Right lobe of liver (tissue), 6 donors: ENCODE measurements around the gene SEC14L1. TPM values are rescaled to one million over a fixed set of nuclear protein-coding genes. Genes with fewer than 3 reads are reported as not detected.

ENCODE experiments used
- ATAC-seq, 4 donors: fragments of 200-7000 bp; cut with Tn5 transposase; one replicate each; pipeline ENCODE4 v1.9.1; 2020; ENCODE audit warnings: mild to moderate bottlenecking in 4 of 4, moderate library complexity in 4 of 4
- DNase-seq, 3 donors: peaks; one replicate each; pipeline ENCODE4 v3.0.0-alpha.2; 2020
- H3K27ac ChIP-seq, 3 donors: fragments of 200-600 bp; one replicate each; pipeline ENCODE4 v1.8.0; 2022
- H3K27me3 ChIP-seq, 2 donors: fragments of 200-600 bp; one replicate each; pipeline ENCODE4 v1.8.0; 2022
- H3K36me3 ChIP-seq, 4 donors: fragments of 200-600 bp; sonication (generic) in 1 of 4; one replicate each; pipeline versions ENCODE4 v1.5.1 to v1.8.0; 2017 to 2022; ENCODE audit warnings: control low read depth in 1 of 4
- H3K4me1 ChIP-seq, 4 donors: fragments of 200-600 bp; sonication (generic) in 1 of 4; one replicate each; pipeline versions ENCODE4 v1.5.1 to v1.8.0; 2017 to 2022; ENCODE audit warnings: control low read depth in 1 of 4
- H3K4me3 ChIP-seq, 3 donors: fragments of 200-600 bp; one replicate each; pipeline ENCODE4 v1.8.0; 2022
- H3K9me3 ChIP-seq, 4 donors: fragments of 200-600 bp; sonication (generic) in 1 of 4; one replicate each; pipeline versions ENCODE4 v1.5.1 to v1.8.0; 2017 to 2022; ENCODE audit warnings: control low read depth in 1 of 4
- POLR2A ChIP-seq: fragments of 450-650 bp; IDR thresholded peaks from one replicate; pipeline ENCODE4 v1.6.1; 2017; ENCODE audit warnings: antibody characterized with exemption, mild to moderate bottlenecking
- whole genome bisulfite sequencing: methylation state at CpG from one replicate; pipeline ENCODE4 v1.1.6; 2018; ENCODE audit warnings: low coverage, low lambda C conversion rate; ENCODE audit not compliant: insufficient coverage; ENCODE audit errors: missing lambda C conversion rate; 5-methylcytosine and 5-hydroxymethylcytosine counted together
- intact Hi-C, 2 donors: fragments of 100-400 bp; cut with DNase I; formaldehyde crosslinking; loops; one replicate each; pipeline versions ENCODE4 v1.11.2 to v1.14.1; 2022
- total RNA-seq, 6 experiments: library from RNA; depleted of rRNA in 2 of 6; stranded (reverse); fragments of >200 nt in 2 of 6; fragmentation: NEBNext Ultra II Directional in 3 of 6; extraction: Animal tissue kit (Norgen Biotek cat#: 25700) in 3 of 6; gene quantifications; one replicate each; pipeline versions ENCODE4 v1.1.0 to v1.2.4, GENCODE V29; 2016 to 2023
- TF ChIP-seq, protein P1 (sequence below), 4 donors: fragments of 200-600 bp in 3 of 4; fragments of 450-650 bp in 1 of 4; IDR thresholded peaks; one replicate each; pipeline versions ENCODE4 v1.5.1 to v1.8.0; 2016 to 2022; ENCODE audit warnings: antibody characterized with exemption in 4 of 4, mild to moderate bottlenecking in 2 of 4
- donor health status: DM: no; HTN: yes; CAD: no.
- donor health status: DM: no; HTN: no; CAD: no.
- donor health status: DM: no; HTN: no; CAD: no.
- donor health status: DM: no; HTN: yes; CAD: no.
- donor health status: DM: no; HTN: yes; CAD: no.

Gene SEC14L1
- total RNA-seq, 6 experiments from 2014 or later, result 21.5 to 44.4 (median 24.9) TPM

DNA sequence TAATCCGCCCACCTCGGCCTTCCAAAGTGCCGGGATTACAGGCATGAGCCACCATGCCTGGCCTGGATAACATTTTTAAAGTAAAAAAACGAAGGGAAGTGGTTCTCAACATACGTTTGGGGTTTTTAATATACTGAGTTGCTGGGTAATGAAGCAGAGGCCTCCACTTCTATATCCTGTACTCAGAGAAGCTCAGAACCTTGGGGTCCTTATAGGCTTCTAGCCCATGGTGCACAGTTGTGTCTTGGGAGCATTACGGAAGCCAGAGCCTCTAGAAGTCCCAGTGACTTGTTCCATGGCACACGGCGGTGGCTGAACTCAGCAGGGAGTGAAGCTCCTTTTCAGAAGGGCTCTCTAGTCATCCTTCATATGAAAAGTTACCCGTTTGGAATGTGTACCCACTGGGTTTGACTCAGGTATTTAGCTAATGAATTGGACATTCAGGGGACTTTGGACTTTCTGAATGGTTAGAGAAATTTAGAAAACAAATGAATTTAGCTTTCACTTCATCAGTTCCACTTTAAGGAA is 67.0 kb downstream of the SEC14L1 start:
- intact Hi-C loops, result no loop called here
- H3K27me3 ChIP-seq, result no peaks in the 10 kb centered on the region
- DNase-seq (no peak), ATAC-seq (no peak)
- no peaks in the 10 kb centered on the region for H3K4me1 ChIP-seq
- peaks cover 0 to 79% (median 24%) of the 10 kb centered on the region in 4 donors for H3K36me3 ChIP-seq
- 76% methylated on average over 9 of the region's 9 CpGs for WGBS
- no peaks in the 10 kb centered on the region for H3K9me3 ChIP-seq
- no peak overlapping the region for H3K4me3 ChIP-seq
- TF ChIP-seq POLR2A, result no peak
- TF ChIP-seq, protein P1, sequence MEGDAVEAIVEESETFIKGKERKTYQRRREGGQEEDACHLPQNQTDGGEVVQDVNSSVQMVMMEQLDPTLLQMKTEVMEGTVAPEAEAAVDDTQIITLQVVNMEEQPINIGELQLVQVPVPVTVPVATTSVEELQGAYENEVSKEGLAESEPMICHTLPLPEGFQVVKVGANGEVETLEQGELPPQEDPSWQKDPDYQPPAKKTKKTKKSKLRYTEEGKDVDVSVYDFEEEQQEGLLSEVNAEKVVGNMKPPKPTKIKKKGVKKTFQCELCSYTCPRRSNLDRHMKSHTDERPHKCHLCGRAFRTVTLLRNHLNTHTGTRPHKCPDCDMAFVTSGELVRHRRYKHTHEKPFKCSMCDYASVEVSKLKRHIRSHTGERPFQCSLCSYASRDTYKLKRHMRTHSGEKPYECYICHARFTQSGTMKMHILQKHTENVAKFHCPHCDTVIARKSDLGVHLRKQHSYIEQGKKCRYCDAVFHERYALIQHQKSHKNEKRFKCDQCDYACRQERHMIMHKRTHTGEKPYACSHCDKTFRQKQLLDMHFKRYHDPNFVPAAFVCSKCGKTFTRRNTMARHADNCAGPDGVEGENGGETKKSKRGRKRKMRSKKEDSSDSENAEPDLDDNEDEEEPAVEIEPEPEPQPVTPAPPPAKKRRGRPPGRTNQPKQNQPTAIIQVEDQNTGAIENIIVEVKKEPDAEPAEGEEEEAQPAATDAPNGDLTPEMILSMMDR (IDR thresholded peaks at IDR 0.05), result no peak
- no peak overlapping the region for H3K27ac ChIP-seq

- Histone ChIP-seq H3K4me3 (no peak overlapping the region), H3K36me3 (peaks cover 2 to 82% (median 25%) of the 10 kb centered on the region in 4 donors), H3K4me1 (no peaks in the 10 kb centered on the region), H3K27ac (peak overlapping the region in 1 of 3 donors; percentile 28), H3K9me3 (no peaks in the 10 kb centered on the region), H3K27me3 (no peaks in the 10 kb centered on the region)
- 62% methylated on average over 15 of the region's 16 CpGs for WGBS
- intact Hi-C loops, result no loop called here
- no peak for DNase-seq
- TF ChIP-seq, protein P1 (IDR thresholded peaks at IDR 0.05), result peak in 2 of 4 donors; percentile 7 to 12
- no peak for TF ChIP-seq POLR2A
- peak in 1 of 4 donors; percentile 37 for ATAC-seq
Observed at GRCh38 chr17:77208217-77208808, 67.5 kb downstream of the SEC14L1 start.

DNA sequence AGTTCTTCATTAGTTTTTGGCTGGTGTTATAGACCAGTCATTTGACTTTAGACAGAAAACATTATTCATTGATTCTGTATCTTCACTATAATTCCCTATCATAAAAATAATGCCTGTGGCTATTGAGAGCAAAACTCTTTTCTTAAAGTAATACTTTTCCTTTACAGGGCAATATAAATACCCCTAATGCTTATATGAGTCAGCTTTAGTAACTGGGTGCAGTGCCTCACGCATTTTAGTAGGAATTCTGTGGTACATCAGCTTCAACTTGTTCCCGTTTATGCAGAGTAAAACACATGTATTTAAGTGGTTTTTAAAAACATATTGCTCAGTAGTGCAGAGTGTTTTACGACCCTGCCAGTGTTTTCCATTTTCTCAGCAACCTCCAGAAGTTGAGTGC is 68.1 kb downstream of the SEC14L1 start:
- ATAC-seq (no peak), DNase-seq (no peak)
- H3K27ac ChIP-seq, result peak overlapping the region in 1 of 3 donors; percentile 28
- no peaks in the 10 kb centered on the region for H3K27me3 ChIP-seq
- H3K36me3 ChIP-seq, result peaks cover 5 to 82% (median 28%) of the 10 kb centered on the region in 4 donors
- no peaks in the 10 kb centered on the region for H3K9me3 ChIP-seq
- no peak overlapping the region for H3K4me3 ChIP-seq
- TF ChIP-seq, protein P1 (IDR thresholded peaks at IDR 0.05), result no peak
- no peak for TF ChIP-seq POLR2A
- 83% methylated on average over 3 of the region's 3 CpGs for WGBS
- H3K4me1 ChIP-seq, result no peaks in the 10 kb centered on the region
- intact Hi-C loops, result no loop called here

DNA sequence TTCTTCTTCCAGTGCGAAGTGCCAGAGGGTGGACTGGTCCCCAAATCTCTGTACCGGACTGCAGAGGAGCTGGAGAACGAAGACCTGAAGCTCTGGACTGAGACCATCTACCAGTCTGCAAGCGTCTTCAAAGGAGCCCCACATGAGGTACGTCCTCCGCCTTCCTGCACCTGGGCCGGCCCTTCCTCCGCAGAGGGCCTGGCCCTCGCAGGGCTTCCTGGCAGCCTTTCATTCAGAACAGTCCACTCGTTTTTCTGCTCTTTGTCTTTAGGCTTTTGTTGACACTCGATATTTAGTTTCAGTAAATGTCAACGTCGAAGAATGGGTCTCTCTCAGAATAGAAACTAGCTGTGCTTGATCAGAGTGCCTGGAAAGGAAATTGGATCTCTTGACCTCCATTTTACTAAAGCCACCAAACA is 68.6 kb downstream of the SEC14L1 start:
- peak overlapping the region in 1 of 3 donors; percentile 28 for H3K27ac ChIP-seq
- TF ChIP-seq POLR2A, result no peak
- TF ChIP-seq, protein P1 (IDR thresholded peaks at IDR 0.05), result no peak
- H3K4me1 ChIP-seq, result no peaks in the 10 kb centered on the region
- ATAC-seq (peak in 1 of 4 donors; percentile 27), DNase-seq (no peak)
- intact Hi-C loops, result no loop called here
- no peak overlapping the region for H3K4me3 ChIP-seq
- 53% methylated on average over 4 of the region's 13 CpGs for WGBS
- H3K36me3 ChIP-seq, result peaks cover 5 to 84% (median 28%) of the 10 kb centered on the region in 4 donors
- no peaks in the 10 kb centered on the region for H3K9me3 ChIP-seq
- H3K27me3 ChIP-seq, result no peaks in the 10 kb centered on the region
